Measurements from ENCODE around the gene MLLT6. TPM values are rescaled to one million over a fixed set of nuclear protein-coding genes. Genes with fewer than 3 reads are reported as not detected.

The MLLT6 gene
- total RNA-seq, 4 donors from 2014 or later = 48.2 to 76.8 (median 56.3) TPM

- peak overlapping the region; percentile 55 to 70 (median 64) for H3K4me3 ChIP-seq
- intact Hi-C loops (cut with DNase I; ENCODE audit: low total_unique reads) (no loop called here), in situ Hi-C loops (cut with MboI; ENCODE audit: low sequenced_read_pairs in 4 of 4) (no loop called here)
- no peak for TF ChIP-seq POLR2A (IDR thresholded peaks at IDR 0.05)
- TF ChIP-seq CTCF (IDR thresholded peaks at IDR 0.05 in 4 of 5, conservative IDR thresholded peaks at IDR 0.05 in 1 of 5) = no peak
- peaks cover 32 to 36% (median 34%) of the 10 kb centered on the region in 3 donors for H3K27me3 ChIP-seq
- no peaks in the 10 kb centered on the region for H3K36me3 ChIP-seq
- DNase-seq = no peak
- H3K9me3 ChIP-seq = no peaks in the 10 kb centered on the region
- peak overlapping the region; percentile 78 to 96 (median 80) for H3K27ac ChIP-seq
- ATAC-seq = no peak
- peaks cover 28 to 35% of the 10 kb centered on the region in 2 donors for H3K4me1 ChIP-seq
Measured at GRCh38 chr17:38746849-38747462, 41.9 kb downstream of the MLLT6 start.

- Histone ChIP-seq H3K36me3 (no peaks in the 10 kb centered on the region), H3K9me3 (no peaks in the 10 kb centered on the region), H3K27ac (peak overlapping the region; percentile 78 to 96 (median 80)), H3K4me1 (peaks cover 24 to 29% of the 10 kb centered on the region in 2 donors), H3K4me3 (peak overlapping the region; percentile 55 to 70 (median 64)), H3K27me3 (peaks cover 32 to 36% (median 34%) of the 10 kb centered on the region in 3 donors)
- in situ Hi-C loops (cut with MboI; ENCODE audit: low sequenced_read_pairs in 4 of 4) (no loop called here), intact Hi-C loops (cut with DNase I; ENCODE audit: low total_unique reads) (no loop called here)
- TF ChIP-seq POLR2A (IDR thresholded peaks at IDR 0.05) (no peak), CTCF (IDR thresholded peaks at IDR 0.05 in 4 of 5, conservative IDR thresholded peaks at IDR 0.05 in 1 of 5) (peak in 1 of 5 experiments; percentile 8)
- DNase-seq (no peak), ATAC-seq (no peak)
Measured at GRCh38 chr17:38747463-38748148, 42.5 kb downstream of the MLLT6 start.

GRCh38 chr17:38748149-38748891 is 43.2 kb downstream of the MLLT6 start, which contains the start of gene PCGF2:
PCGF2 (minus strand) TSS chr17:38748336; CDS start chr17:38740402, 7,934 bp downstream.
- Histone ChIP-seq H3K27ac (peak within 1 kb of the TSS; percentile 78 to 96 (median 80)), H3K4me1 (peaks cover 23 to 26% of the 10 kb centered on the region in 2 donors), H3K4me3 (peak within 1 kb of the TSS; percentile 55 to 70 (median 64)), H3K9me3 (no peaks in the 10 kb centered on the region), H3K36me3 (no peaks in the 10 kb centered on the region), H3K27me3 (peaks cover 32 to 36% (median 34%) of the 10 kb centered on the region in 3 donors)
- peak; percentile 63 to 72 for DNase-seq
- no peak for TF ChIP-seq CTCF (IDR thresholded peaks at IDR 0.05 in 4 of 5, conservative IDR thresholded peaks at IDR 0.05 in 1 of 5)
- TF ChIP-seq POLR2A (IDR thresholded peaks at IDR 0.05) = peak; percentile 8 to 54
- intact Hi-C loops (cut with DNase I; ENCODE audit: low total_unique reads) = no loop called here
- peak in 1 of 2 donors; percentile 10 for ATAC-seq
- in situ Hi-C loops (cut with MboI; ENCODE audit: low sequenced_read_pairs in 4 of 4) = no loop called here

GRCh38 chr17:38748892-38749222 is 43.8 kb downstream of the MLLT6 start:
- no peak for DNase-seq
- in situ Hi-C loops (cut with MboI; ENCODE audit: low sequenced_read_pairs in 4 of 4) (no loop called here), intact Hi-C loops (cut with DNase I; ENCODE audit: low total_unique reads) (no loop called here)
- no peak for TF ChIP-seq POLR2A (IDR thresholded peaks at IDR 0.05)
- no peak for TF ChIP-seq CTCF (IDR thresholded peaks at IDR 0.05 in 4 of 5, conservative IDR thresholded peaks at IDR 0.05 in 1 of 5)
- peak overlapping the region; percentile 55 to 70 (median 64) for H3K4me3 ChIP-seq
- ATAC-seq = no peak
- no peaks in the 10 kb centered on the region for H3K9me3 ChIP-seq
- H3K27ac ChIP-seq = peak overlapping the region; percentile 78 to 96 (median 80)
- H3K36me3 ChIP-seq = no peaks in the 10 kb centered on the region
- H3K4me1 ChIP-seq = peaks cover 28 to 32% of the 10 kb centered on the region in 2 donors
- H3K27me3 ChIP-seq = peaks cover 32 to 36% (median 34%) of the 10 kb centered on the region in 3 donors

All from gastrocnemius medialis (tissue), 4 donors.